ENCODE measurements around the gene SPINT2. TPM values are rescaled to one million over a fixed set of nuclear protein-coding genes. Genes with fewer than 3 reads are reported as not detected.
A peak's percentile ranks its signal among the peaks of the same experiment; 100 is the strongest.

Gene SPINT2
- total and polyA plus RNA-seq, 2 of the 13 experiments (the other 11 are each of a cell fraction or from before 2014, with no cell fraction given) = 0.31 to 0.77 TPM

GRCh38 chr19:38270587-38271167 is 6.3 kb downstream of the SPINT2 start:
- no peak overlapping the region for H3K9ac ChIP-seq (ENCODE audit: insufficient read depth, low read depth, low read length)
- ATAC-seq (no peak; the same call in 2 of the 3 replicates), FAIRE-seq (no peak), DNase-seq (ENCODE audit: low spot score) (no peak)
- intact Hi-C loops (cut with micrococcal nuclease; ENCODE audit: unreplicated experiment) (no loop called here), in situ Hi-C loops (cut with HindIII; ENCODE audit: extremely low pct_ligation_motif_present, low pct_unique_long_range_greater_than_20kb) (no loop called here)
- H3K4me3 ChIP-seq (replicated peaks in 1 of 3; ENCODE audit: insufficient read depth in 1 of 3, low read depth in 2 of 3, low read length in 3 of 3) = no peak overlapping the region
- ChIA-PET CTCF (ENCODE audit: low intra/inter-chr PET ratio, low total read pairs) (no interaction called here), POLR2A (no interaction called here)
- no peaks in the 10 kb centered on the region for H3K79me2 ChIP-seq (ENCODE audit: insufficient read depth, low read length)
- WGBS (ENCODE audit: low lambda C conversion rate) = 22% methylated on average over 5 of the region's 5 CpGs
- H3K4me1 ChIP-seq (ENCODE audit: insufficient read depth, low read length) = peaks cover 60% of the 10 kb centered on the region
- no peak overlapping the region for H2AFZ ChIP-seq (ENCODE audit: low read length)
- H3K9me3 ChIP-seq (ENCODE audit: low read length) = no peaks in the 10 kb centered on the region
- H3K4me2 ChIP-seq (ENCODE audit: low read depth, low read length) = no peak overlapping the region
- BruUV-seq (replicated peaks) = no TSS peak
- H3K27me3 ChIP-seq (ENCODE audit: control insufficient read depth in 1 of 2, insufficient read depth in 2 of 2, low read length in 2 of 2) = peaks cover 1 to 3% of the 10 kb centered on the region in 2 experiments; a peak in 1 of 5 replicates
- TF ChIP-seq PAWR (CRISPR knock-in tag; IDR thresholded peaks at IDR 0.05; ENCODE audit: borderline replicate concordance) (no peak), FOSL2 (CRISPR knock-in tag; IDR thresholded peaks at IDR 0.05) (0 out of 2 replicates have a peak, but pooled peaks have one; percentile 18), POLR2AphosphoS5 (IDR thresholded peaks at IDR 0.05; ENCODE audit: low read depth, low read length) (no peak)
- H4K20me1 ChIP-seq (ENCODE audit: insufficient read depth, low read length) = no peaks in the 10 kb centered on the region
- no peaks in the 10 kb centered on the region for H3K36me3 ChIP-seq (replicated peaks in 1 of 2; ENCODE audit: control insufficient read depth in 1 of 2, insufficient read depth in 2 of 2, low read length in 2 of 2)
- H3K27ac ChIP-seq (ENCODE audit: extremely low read length, insufficient read depth, low read length) = no peak overlapping the region

GRCh38 chr19:38273499-38273898 is 9.1 kb downstream of the SPINT2 start:
- Histone ChIP-seq H3K79me2 (ENCODE audit: insufficient read depth, low read length) (no peaks in the 10 kb centered on the region), H3K9ac (ENCODE audit: insufficient read depth, low read depth, low read length) (no peak overlapping the region), H2AFZ (ENCODE audit: low read length) (no peak overlapping the region), H3K9me3 (ENCODE audit: low read length) (no peaks in the 10 kb centered on the region), H3K4me3 (replicated peaks in 1 of 3; ENCODE audit: insufficient read depth in 1 of 3, low read depth in 2 of 3, low read length in 3 of 3) (no peak overlapping the region), H3K27ac (ENCODE audit: extremely low read length, insufficient read depth, low read length) (no peak overlapping the region), H3K36me3 (replicated peaks in 1 of 2; ENCODE audit: control insufficient read depth in 1 of 2, insufficient read depth in 2 of 2, low read length in 2 of 2) (no peaks in the 10 kb centered on the region), H3K4me1 (ENCODE audit: insufficient read depth, low read length) (peaks cover 45% of the 10 kb centered on the region), H3K27me3 (ENCODE audit: control insufficient read depth in 1 of 2, insufficient read depth in 2 of 2, low read length in 2 of 2) (peaks cover 0 to 1% of the 10 kb centered on the region in 2 experiments; a peak in 1 of 5 replicates), H4K20me1 (ENCODE audit: insufficient read depth, low read length) (no peaks in the 10 kb centered on the region), H3K4me2 (ENCODE audit: low read depth, low read length) (no peak overlapping the region)
- ChIA-PET CTCF (ENCODE audit: low intra/inter-chr PET ratio, low total read pairs) (no interaction called here), POLR2A (no interaction called here)
- 4% methylated on average over 2 of the region's 2 CpGs for WGBS (ENCODE audit: low lambda C conversion rate)
- no peak for ATAC-seq
- no peak for FAIRE-seq
- intact Hi-C loops (cut with micrococcal nuclease; ENCODE audit: unreplicated experiment) (no loop called here), in situ Hi-C loops (cut with HindIII; ENCODE audit: extremely low pct_ligation_motif_present, low pct_unique_long_range_greater_than_20kb) (no loop called here)
- TF ChIP-seq STAG1 (CRISPR knock-in tag; IDR thresholded peaks at IDR 0.05) (no peak), SOX13 (IDR thresholded peaks at IDR 0.05) (no peak), SOX13 (CRISPR knock-in tag; conservative IDR thresholded peaks at IDR 0.05 in 1 of 2, IDR thresholded peaks at IDR 0.05 in 1 of 2) (peak in 1 of 2 experiments; percentile 39; a peak in 1 of 4 replicates), HNF4A (CRISPR knock-in tag; IDR thresholded peaks at IDR 0.05) (peak; percentile 43; the same call in 1 of the 2 replicates), ZC3H4 (CRISPR knock-in tag; IDR thresholded peaks at IDR 0.05; ENCODE audit: borderline replicate concordance) (no peak), ZNF790 (CRISPR knock-in tag; IDR thresholded peaks at IDR 0.05; ENCODE audit: borderline replicate concordance) (no peak)
- BruUV-seq (replicated peaks) = no TSS peak
- no peak for DNase-seq (ENCODE audit: low spot score)
